ENCODE data around the gene MORC2. TPM values are rescaled to one million over a fixed set of nuclear protein-coding genes. Genes with fewer than 3 reads are reported as not detected.

The MORC2 gene
- total RNA-seq, 2 experiments from 2014 or later = 18.3 to 18.6 TPM

- Mint-ChIP-seq H3K27me3 (ENCODE audit: low read depth) (no peaks in the 10 kb centered on the region), H3K4me1 (ENCODE audit: low read depth) (no peaks in the 10 kb centered on the region)
- DNase-seq = no peak
These were observed 84.9 kb downstream of the MORC2 start for GRCh38 chr22:30883586-30884145.

GRCh38 chr22:30882974-30883533 is 85.5 kb downstream of the MORC2 start:
- H3K27ac Mint-ChIP-seq = no peak overlapping the region
- no peaks in the 10 kb centered on the region for H3K9me3 Mint-ChIP-seq
- no peaks in the 10 kb centered on the region for H3K27me3 Mint-ChIP-seq (ENCODE audit: low read depth)
- DNase-seq = no peak
- no peaks in the 10 kb centered on the region for H3K36me3 Mint-ChIP-seq (ENCODE audit: low read depth)
- intact Hi-C loops (cut with micrococcal nuclease) = no loop called here
- CTCF ChIA-PET = no interaction called here
- H3K4me3 Mint-ChIP-seq = no peak overlapping the region
- H3K4me1 Mint-ChIP-seq (ENCODE audit: low read depth) = no peaks in the 10 kb centered on the region

More at GRCh38 chr22:30883586-30884145, 84.9 kb downstream of the MORC2 start:
- intact Hi-C loops (cut with micrococcal nuclease) = no loop called here
- Mint-ChIP-seq H3K36me3 (ENCODE audit: low read depth) (no peaks in the 10 kb centered on the region), H3K9me3 (no peaks in the 10 kb centered on the region), H3K4me3 (no peak overlapping the region), H3K27ac (no peak overlapping the region)
- CTCF ChIA-PET = no interaction called here

GRCh38 chr22:30882184-30882717 is 86.3 kb downstream of the MORC2 start:
- H3K27me3 Mint-ChIP-seq (ENCODE audit: low read depth) = no peaks in the 10 kb centered on the region
- CTCF ChIA-PET = no interaction called here
- no peaks in the 10 kb centered on the region for H3K9me3 Mint-ChIP-seq
- no peak overlapping the region for H3K4me3 Mint-ChIP-seq
- H3K4me1 Mint-ChIP-seq (ENCODE audit: low read depth) = no peaks in the 10 kb centered on the region
- intact Hi-C loops (cut with micrococcal nuclease) = no loop called here
- no peaks in the 10 kb centered on the region for H3K36me3 Mint-ChIP-seq (ENCODE audit: low read depth)
- H3K27ac Mint-ChIP-seq = no peak overlapping the region
- DNase-seq = no peak

GRCh38 chr22:30881361-30882183 is 87.0 kb downstream of the MORC2 start:
- Mint-ChIP-seq H3K9me3 (no peaks in the 10 kb centered on the region), H3K4me1 (ENCODE audit: low read depth) (no peaks in the 10 kb centered on the region), H3K4me3 (no peak overlapping the region), H3K36me3 (ENCODE audit: low read depth) (no peaks in the 10 kb centered on the region), H3K27me3 (ENCODE audit: low read depth) (no peaks in the 10 kb centered on the region), H3K27ac (no peak overlapping the region)
- CTCF ChIA-PET = no interaction called here
- intact Hi-C loops (cut with micrococcal nuclease) = no loop called here
- no peak for DNase-seq

- intact Hi-C loops (cut with micrococcal nuclease) = no loop called here
- Mint-ChIP-seq H3K4me3 (no peak overlapping the region), H3K9me3 (no peaks in the 10 kb centered on the region), H3K27me3 (ENCODE audit: low read depth) (no peaks in the 10 kb centered on the region), H3K4me1 (ENCODE audit: low read depth) (no peaks in the 10 kb centered on the region), H3K27ac (no peak overlapping the region), H3K36me3 (ENCODE audit: low read depth) (no peaks in the 10 kb centered on the region)
- CTCF ChIA-PET = no interaction called here
- no peak for DNase-seq
These were observed 87.7 kb downstream of the MORC2 start for GRCh38 chr22:30880847-30881246.

- no peaks in the 10 kb centered on the region for H3K4me1 Mint-ChIP-seq (ENCODE audit: low read depth)
- H3K4me3 Mint-ChIP-seq = no peak overlapping the region
- no peak overlapping the region for H3K27ac Mint-ChIP-seq
- no peaks in the 10 kb centered on the region for H3K9me3 Mint-ChIP-seq
- intact Hi-C loops (cut with micrococcal nuclease) = no loop called here
- CTCF ChIA-PET = no interaction called here
- no peaks in the 10 kb centered on the region for H3K36me3 Mint-ChIP-seq (ENCODE audit: low read depth)
- DNase-seq = no peak
- no peaks in the 10 kb centered on the region for H3K27me3 Mint-ChIP-seq (ENCODE audit: low read depth)
These were observed 88.4 kb downstream of the MORC2 start for GRCh38 chr22:30880181-30880601.

GRCh38 chr22:30879415-30879797 is 89.2 kb downstream of the MORC2 start:
- no peak for DNase-seq
- CTCF ChIA-PET = no interaction called here
- H3K4me1 Mint-ChIP-seq (ENCODE audit: low read depth) = no peaks in the 10 kb centered on the region
- H3K27ac Mint-ChIP-seq = no peak overlapping the region
- H3K9me3 Mint-ChIP-seq = no peaks in the 10 kb centered on the region
- no peak overlapping the region for H3K4me3 Mint-ChIP-seq
- H3K36me3 Mint-ChIP-seq (ENCODE audit: low read depth) = no peaks in the 10 kb centered on the region
- intact Hi-C loops (cut with micrococcal nuclease) = no loop called here
- no peaks in the 10 kb centered on the region for H3K27me3 Mint-ChIP-seq (ENCODE audit: low read depth)

- no peak for DNase-seq
- Mint-ChIP-seq H3K9me3 (no peaks in the 10 kb centered on the region), H3K4me1 (ENCODE audit: low read depth) (no peaks in the 10 kb centered on the region), H3K27ac (no peak overlapping the region), H3K36me3 (ENCODE audit: low read depth) (no peaks in the 10 kb centered on the region), H3K4me3 (no peak overlapping the region), H3K27me3 (ENCODE audit: low read depth) (no peaks in the 10 kb centered on the region)
- CTCF ChIA-PET = no interaction called here
- intact Hi-C loops (cut with micrococcal nuclease) = no loop called here
These were observed 89.8 kb downstream of the MORC2 start for GRCh38 chr22:30878516-30879414.

- no peak overlapping the region for H3K27ac Mint-ChIP-seq
- no peaks in the 10 kb centered on the region for H3K36me3 Mint-ChIP-seq (ENCODE audit: low read depth)
- H3K4me1 Mint-ChIP-seq (ENCODE audit: low read depth) = no peaks in the 10 kb centered on the region
- no peak for DNase-seq
- CTCF ChIA-PET = interaction anchor here (0.6 kb wide), 1 partner anchor 394 kb away, joined by 3 read pairs; no protein-coding TSS in a partner anchor
- intact Hi-C loops (cut with micrococcal nuclease) = no loop called here
- H3K4me3 Mint-ChIP-seq = no peak overlapping the region
- no peaks in the 10 kb centered on the region for H3K27me3 Mint-ChIP-seq (ENCODE audit: low read depth)
- no peaks in the 10 kb centered on the region for H3K9me3 Mint-ChIP-seq
These were observed 90.7 kb downstream of the MORC2 start for GRCh38 chr22:30877662-30878515.

- Mint-ChIP-seq H3K27me3 (ENCODE audit: low read depth) (no peaks in the 10 kb centered on the region), H3K4me3 (no peak overlapping the region), H3K4me1 (ENCODE audit: low read depth) (no peaks in the 10 kb centered on the region), H3K9me3 (no peaks in the 10 kb centered on the region), H3K27ac (no peak overlapping the region), H3K36me3 (ENCODE audit: low read depth) (no peaks in the 10 kb centered on the region)
- intact Hi-C loops (cut with micrococcal nuclease) = no loop called here
- DNase-seq = no peak
- CTCF ChIA-PET = interaction anchor here (0.6 kb wide), 1 partner anchor 393 kb away, joined by 3 read pairs; no protein-coding TSS in a partner anchor
These were observed 91.5 kb downstream of the MORC2 start for GRCh38 chr22:30876915-30877553.

GRCh38 chr22:30876221-30876751 is 92.3 kb downstream of the MORC2 start:
- CTCF ChIA-PET = no interaction called here
- no peak for DNase-seq
- no peak overlapping the region for H3K4me3 Mint-ChIP-seq
- H3K9me3 Mint-ChIP-seq = no peaks in the 10 kb centered on the region
- no peaks in the 10 kb centered on the region for H3K27me3 Mint-ChIP-seq (ENCODE audit: low read depth)
- H3K27ac Mint-ChIP-seq = no peak overlapping the region
- intact Hi-C loops (cut with micrococcal nuclease) = no loop called here
- no peaks in the 10 kb centered on the region for H3K4me1 Mint-ChIP-seq (ENCODE audit: low read depth)
- H3K36me3 Mint-ChIP-seq (ENCODE audit: low read depth) = no peaks in the 10 kb centered on the region
